AG20443 (cell line): Measurements from ENCODE around the gene LHFPL2.

ENCODE experiments used
- DNase-seq: peaks from one replicate; pipeline ENCODE4 v3.0.0; 2012; ENCODE audit warnings: low spot score, mixed read lengths

The LHFPL2 gene

GRCh38 chr5:78543916-78544315 is 104.7 kb downstream of the LHFPL2 start:
- DNase-seq: no peak

- DNase-seq: no peak
Measured at GRCh38 chr5:78543292-78543691, 105.3 kb downstream of the LHFPL2 start.

DNA sequence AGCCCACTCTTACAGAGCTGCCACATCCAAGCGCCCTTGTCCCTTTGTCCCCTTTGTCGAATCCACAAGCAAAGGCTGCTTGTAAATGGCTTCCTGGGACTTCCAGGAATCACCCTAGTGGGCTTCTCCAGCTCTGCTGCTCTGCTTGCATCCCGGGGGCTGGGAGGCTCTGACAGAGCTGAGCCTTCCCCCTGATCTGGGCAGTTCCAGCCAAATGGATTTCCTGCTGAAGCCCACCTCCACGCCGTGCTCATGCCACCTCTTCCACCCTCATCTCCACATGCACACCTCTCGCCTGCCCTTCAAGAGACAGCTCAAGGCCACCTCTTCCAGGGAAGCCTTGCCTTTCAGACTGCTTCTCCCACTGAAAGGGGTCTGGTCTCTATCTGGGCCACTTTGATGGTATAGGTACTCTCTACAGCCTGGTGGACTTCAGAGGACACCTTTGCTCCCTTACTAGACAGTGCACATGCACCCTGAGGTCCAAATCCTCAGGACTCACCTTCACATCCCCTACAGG is 106.2 kb downstream of the LHFPL2 start:
- DNase-seq: no peak

- DNase-seq: no peak
Measured at GRCh38 chr5:78541086-78541654, 107.4 kb downstream of the LHFPL2 start.

- no peak for DNase-seq
Measured at GRCh38 chr5:78540335-78541085, 108.1 kb downstream of the LHFPL2 start.

- DNase-seq: no peak
Measured at GRCh38 chr5:78538240-78538850, 110.2 kb downstream of the LHFPL2 start.

- DNase-seq: peak; percentile 68
Measured at GRCh38 chr5:78537821-78538220, 110.8 kb downstream of the LHFPL2 start.

DNA sequence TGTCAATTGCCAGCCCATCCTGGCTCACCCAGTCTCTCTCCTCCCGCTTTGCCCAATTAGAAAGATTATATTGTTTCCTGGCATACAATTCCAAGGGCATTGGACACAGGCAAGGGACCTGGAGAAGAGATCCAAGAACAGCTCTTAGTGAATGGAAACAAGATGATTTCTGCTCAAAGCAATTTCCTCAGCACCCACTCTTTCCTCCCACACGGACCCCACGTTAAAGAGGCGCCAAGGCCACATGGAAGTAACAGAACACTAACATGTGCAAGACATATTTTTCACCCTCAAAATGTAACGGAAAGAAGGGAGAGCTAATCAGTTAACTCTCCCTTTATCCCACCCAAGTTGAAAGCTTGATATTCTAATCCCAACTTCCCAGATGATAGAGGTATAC is 111.2 kb downstream of the LHFPL2 start:
- no peak for DNase-seq

GRCh38 chr5:78536661-78537196 is 111.8 kb downstream of the LHFPL2 start:
- no peak for DNase-seq

DNA sequence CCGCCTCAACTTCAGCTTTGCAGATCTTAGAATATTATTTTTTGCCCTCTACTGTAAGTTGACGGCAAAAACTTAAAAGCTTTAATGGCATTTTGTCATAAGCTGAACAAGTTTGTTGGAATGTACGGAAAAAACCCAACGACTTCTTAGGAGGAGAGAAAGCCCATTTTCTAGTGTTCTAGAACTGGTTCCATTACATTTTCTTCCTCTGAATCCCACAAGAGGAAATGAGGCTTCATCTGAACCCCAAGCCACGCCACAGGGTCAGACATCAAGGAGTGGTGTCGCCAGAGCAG is 113.7 kb downstream of the LHFPL2 start:
- no peak for DNase-seq

DNA sequence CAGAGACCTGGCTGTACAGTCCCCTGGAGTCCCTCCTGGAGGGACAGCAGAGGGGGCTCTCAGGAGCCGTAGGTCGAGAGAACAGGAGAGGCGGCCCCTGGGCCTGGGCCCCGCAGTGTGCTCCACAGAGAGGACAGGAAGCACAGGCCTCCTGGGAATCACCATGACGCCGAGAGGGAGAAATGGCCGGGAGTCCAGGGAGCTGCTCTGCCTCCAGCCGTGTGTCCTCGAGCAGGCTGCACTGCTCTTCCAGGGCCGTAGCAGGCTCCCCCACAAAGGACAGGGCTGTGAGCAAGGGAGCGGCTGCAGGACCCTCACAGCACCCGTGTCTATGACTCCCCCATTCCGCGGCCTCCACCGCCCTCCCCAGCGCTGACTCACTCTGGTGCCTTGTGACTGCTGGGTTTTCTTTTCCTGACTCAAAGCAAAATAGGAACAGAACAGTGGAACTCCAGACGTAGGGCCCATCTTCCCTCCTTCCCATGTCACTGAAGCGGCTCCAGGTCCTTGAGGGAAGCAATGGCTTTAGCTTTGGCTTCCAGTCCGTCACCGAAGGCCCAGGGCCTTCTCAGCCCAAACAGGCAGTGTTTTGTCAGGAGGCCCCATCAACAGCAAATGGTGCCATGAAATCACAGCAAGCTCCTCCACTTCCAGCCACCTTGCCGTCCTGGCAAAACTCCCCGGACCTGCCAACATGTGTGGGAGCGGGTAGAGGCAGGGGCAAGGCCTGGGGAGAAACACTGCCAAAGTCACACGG is 114.2 kb downstream of the LHFPL2 start:
- no peak for DNase-seq

GRCh38 chr5:78533356-78533755 is 115.2 kb downstream of the LHFPL2 start:
- DNase-seq: no peak

DNA sequence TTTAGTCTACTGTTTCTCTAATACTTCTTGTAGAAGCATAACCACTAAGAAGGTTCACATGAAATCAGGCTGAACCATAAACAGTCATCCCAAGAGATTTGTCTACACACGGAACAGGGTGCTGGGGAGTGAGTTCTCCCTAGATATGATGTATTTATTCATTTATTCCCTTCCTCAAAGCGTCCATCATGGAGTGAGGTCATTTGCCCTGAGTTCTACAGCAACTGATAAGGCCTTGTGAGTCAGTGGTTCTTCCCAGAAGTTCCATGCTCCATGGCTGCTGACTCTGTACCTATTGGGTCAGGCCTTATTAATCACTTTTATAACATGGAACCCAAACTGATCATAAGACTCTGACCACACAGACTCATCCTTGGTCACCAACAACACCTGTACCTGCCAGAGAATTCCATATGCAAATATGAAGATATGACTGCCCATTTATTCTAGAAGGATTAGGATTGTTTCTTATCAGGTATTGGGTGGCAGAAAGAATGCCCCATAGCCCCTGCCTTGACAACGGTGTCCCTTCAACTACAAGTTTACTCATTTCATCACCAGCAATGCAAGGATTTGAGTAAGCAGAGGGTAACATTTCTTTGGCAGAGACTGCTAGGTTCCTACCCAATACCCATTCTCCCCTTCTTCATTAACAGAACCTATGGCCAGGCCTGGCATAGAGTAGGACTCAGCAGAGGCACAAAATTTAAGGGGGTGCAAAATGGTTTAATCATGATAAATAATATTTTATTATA is 118.1 kb downstream of the LHFPL2 start:
- peak; percentile 41 for DNase-seq

DNA sequence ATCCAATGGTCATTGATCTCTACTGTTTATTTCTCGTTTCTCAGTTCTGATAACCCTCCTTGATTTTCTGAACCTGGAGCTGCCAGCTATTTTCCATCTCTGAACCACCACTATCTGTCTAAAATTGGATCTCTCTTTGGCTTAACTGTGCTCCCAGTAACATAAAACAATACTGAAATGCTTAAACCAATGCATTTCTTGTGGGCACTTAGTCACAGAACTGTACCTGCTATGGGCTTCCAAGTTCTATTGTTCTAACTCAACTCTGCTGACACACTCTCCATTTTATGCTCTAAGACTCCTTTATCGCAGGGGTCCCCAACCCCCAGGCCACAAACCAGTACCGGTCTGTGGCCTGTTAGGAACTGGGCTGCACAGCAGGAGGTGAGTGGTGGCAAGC is 120.6 kb downstream of the LHFPL2 start:
- DNase-seq: no peak

DNA sequence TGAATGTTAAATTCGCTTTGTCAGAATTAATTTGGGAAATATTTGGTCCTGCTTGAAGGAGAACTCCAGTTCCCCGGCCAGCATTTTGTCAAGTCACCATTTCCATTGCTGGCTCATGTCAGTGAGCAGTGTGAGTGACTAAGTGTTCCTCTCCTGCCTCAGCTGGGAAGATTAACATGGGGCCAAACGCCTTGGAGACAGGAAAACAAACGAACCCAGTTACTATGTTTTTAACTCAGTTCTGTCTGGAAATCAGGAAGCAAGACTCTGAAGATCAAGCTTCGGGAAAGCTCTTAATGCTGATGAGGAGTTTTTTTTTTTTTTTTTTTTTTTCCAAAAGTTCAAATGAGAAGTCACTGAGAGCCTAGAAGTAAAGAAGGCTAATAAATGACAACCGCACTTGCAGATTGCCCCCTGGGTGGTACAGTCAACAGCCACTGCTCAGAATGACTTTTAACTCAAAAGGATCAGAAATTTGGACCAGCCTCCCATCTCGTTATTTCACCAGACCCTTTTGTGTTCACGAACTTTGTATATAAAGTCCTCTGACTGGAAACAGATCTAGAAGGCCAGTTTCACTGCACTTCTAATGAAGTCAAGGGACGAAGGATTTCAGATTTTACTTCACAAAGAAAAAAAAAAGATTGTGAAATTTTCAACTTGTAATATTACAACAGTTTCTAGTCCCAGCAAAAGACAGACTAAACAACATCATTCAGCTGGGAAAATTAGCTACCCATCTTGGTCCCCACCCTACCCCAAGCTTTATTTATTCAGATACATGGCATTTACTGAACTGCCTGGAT is 121.3 kb downstream of the LHFPL2 start:
- DNase-seq: peak; percentile 80

- DNase-seq: peak; percentile 70
Measured at GRCh38 chr5:78526049-78526525, 122.5 kb downstream of the LHFPL2 start.

DNA sequence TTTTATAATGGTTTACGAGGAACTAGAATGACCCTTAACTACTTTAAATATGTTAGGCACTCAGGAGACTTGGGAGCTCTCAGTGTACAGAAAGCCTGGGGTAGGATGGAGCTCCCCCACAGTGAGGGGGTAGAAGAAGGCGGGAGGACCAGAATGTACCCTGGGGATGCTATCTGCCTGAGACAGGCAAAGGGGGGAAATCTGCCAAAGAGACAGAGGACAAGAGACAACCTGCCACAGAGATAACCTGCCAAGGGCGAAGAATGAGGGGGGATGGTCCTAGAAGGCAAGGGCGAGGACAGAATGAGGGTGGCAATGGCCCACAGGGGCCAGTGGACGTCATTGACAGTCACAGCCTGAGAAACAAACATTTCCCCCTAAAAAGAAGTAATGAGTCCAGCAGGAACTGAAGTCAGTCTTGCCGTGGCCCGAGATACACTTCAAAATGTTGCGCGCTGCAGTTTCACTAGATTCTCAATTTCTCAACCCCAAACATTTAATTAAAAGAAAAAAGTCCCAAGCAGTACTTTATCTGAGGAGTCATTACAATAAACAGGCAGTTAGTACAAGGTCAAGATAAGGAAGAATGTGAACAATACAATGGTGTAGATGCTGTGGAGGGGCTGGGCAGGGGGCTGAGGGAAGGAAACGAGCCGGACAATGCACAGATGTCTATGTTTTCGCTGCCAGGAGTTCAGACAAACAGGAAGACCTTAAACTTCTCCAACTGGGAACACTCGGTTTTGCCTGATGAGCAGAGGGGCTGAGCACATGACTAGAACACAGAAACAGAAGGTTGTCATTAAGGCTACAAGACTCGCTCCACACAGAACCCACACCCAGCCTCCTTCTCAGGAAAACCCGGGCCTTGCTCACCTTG is 125.0 kb downstream of the LHFPL2 start:
- no peak for DNase-seq

- no peak for DNase-seq
Measured at GRCh38 chr5:78522476-78523260, 125.9 kb downstream of the LHFPL2 start.

DNA sequence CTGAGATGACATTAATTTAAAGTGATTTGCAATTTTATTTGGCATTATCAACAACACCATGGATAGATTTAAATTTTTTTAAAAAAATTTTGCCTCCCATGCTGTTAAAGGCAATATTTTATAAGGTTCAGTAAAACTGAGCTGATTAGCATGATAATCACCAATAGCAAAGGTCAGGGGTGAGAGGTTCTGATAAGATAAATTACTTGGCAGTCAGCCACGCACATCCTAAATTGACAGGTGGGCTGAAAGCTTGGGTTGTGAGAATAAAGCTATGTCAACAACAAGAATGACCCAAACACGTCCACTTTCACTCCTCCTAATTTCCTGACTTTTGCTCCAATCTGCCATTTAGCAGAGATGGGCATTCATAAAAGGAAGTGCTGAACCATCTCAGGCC is 127.1 kb downstream of the LHFPL2 start:
- no peak for DNase-seq
